ENCODE measurements around the gene MPND.

GRCh38 chr19:4366666-4367335, 23.4 kb downstream of the MPND start:
- TF ChIP-seq POLR2A (IDR thresholded peaks at IDR 0.05) = no peak
- TF ChIP-seq, protein P1, sequence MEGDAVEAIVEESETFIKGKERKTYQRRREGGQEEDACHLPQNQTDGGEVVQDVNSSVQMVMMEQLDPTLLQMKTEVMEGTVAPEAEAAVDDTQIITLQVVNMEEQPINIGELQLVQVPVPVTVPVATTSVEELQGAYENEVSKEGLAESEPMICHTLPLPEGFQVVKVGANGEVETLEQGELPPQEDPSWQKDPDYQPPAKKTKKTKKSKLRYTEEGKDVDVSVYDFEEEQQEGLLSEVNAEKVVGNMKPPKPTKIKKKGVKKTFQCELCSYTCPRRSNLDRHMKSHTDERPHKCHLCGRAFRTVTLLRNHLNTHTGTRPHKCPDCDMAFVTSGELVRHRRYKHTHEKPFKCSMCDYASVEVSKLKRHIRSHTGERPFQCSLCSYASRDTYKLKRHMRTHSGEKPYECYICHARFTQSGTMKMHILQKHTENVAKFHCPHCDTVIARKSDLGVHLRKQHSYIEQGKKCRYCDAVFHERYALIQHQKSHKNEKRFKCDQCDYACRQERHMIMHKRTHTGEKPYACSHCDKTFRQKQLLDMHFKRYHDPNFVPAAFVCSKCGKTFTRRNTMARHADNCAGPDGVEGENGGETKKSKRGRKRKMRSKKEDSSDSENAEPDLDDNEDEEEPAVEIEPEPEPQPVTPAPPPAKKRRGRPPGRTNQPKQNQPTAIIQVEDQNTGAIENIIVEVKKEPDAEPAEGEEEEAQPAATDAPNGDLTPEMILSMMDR (IDR thresholded peaks at IDR 0.05) = no peak
